MG63 (cell line): Measurements from ENCODE around the gene CCNG1. TPM values are rescaled to one million over a fixed set of nuclear protein-coding genes. Genes with fewer than 3 reads are reported as not detected.

Source experiments
- DNase-seq: peaks from one replicate; pipeline ENCODE4 v3.0.0-alpha.2; 2020
- H3K27me3 ChIP-seq: fragments of 250-450 bp; sonication (Bioruptor Pico); 2 replicates; pipeline ENCODE4 v1.5.1; 2020; ENCODE audit warnings: mild to moderate bottlenecking, moderate library complexity
- H3K36me3 ChIP-seq: fragments of 250-450 bp; sonication (Bioruptor Pico); 2 replicates; pipeline ENCODE4 v1.5.1; 2020; ENCODE audit warnings: mild to moderate bottlenecking, moderate library complexity
- H3K4me3 ChIP-seq: fragments of 250-450 bp; sonication (Bioruptor Pico); 2 replicates; pipeline ENCODE4 v1.5.1; 2020; ENCODE audit warnings: mild to moderate bottlenecking, moderate library complexity
- H3K9me3 ChIP-seq: fragments of 250-450 bp; sonication (Bioruptor Pico); 2 replicates; pipeline ENCODE4 v1.5.1; 2020; ENCODE audit warnings: mild to moderate bottlenecking, moderate library complexity
- total RNA-seq: library from RNA; depleted of rRNA; stranded (reverse); fragments of >200 nt; shearing (Covaris generic); gene quantifications from 2 replicates; pipeline ENCODE4 v1.2.3, GENCODE V29; 2014; ENCODE audit warnings: low replicate concordance; rRNA removed

The CCNG1 gene
- total RNA-seq, 1 experiment from 2014 or later, result 134 TPM

DNA sequence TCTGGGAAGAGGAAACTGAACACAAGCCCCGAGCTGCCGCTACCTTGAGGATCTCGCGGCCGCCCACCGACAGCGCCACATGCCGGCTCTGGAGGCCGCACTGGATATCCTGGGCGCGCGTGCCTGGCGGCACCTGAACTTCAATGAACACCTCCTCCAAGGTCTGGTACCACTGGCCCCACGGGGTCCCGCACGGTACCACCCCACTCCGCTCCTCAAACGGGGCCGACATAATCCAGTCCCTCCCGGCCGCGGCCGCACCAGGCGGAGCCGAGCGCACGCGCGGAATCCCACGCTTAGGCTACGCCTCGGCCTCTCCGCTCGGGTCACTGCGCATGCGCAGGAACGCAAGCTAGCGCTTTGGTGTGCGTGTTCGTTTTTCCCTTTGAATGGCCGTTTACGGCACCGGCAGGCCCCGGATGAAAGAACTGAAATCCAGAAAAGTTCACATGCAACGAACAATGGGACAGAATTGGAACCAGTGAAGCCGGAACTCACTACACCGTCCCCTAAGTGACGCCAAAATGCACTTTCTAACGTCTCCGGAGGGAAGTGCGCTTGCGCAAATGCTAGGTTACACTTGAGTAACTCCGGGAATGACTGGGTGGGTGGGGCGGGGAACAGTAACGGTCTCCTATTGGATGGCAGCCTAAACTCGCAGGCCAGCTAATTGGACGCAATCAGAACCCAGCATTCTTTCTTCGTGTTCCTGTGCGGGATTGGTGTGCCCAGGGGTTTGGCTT, 22.6 kb downstream of the CCNG1 start, which contains the start of gene NUDCD2:
Gene NUDCD2 (minus strand): TSS at position 284 of the 743 bp plus-strand sequence. CDS start 52 bp downstream, at position 232.
- H3K9me3 ChIP-seq, result no peaks in the 10 kb centered on the region
- H3K27me3 ChIP-seq, result no peaks in the 10 kb centered on the region
- peak; percentile 99 for DNase-seq
- peaks cover 51% of the 10 kb centered on the region for H3K36me3 ChIP-seq
- H3K4me3 ChIP-seq, result peak within 1 kb of the TSS; percentile 95

DNA sequence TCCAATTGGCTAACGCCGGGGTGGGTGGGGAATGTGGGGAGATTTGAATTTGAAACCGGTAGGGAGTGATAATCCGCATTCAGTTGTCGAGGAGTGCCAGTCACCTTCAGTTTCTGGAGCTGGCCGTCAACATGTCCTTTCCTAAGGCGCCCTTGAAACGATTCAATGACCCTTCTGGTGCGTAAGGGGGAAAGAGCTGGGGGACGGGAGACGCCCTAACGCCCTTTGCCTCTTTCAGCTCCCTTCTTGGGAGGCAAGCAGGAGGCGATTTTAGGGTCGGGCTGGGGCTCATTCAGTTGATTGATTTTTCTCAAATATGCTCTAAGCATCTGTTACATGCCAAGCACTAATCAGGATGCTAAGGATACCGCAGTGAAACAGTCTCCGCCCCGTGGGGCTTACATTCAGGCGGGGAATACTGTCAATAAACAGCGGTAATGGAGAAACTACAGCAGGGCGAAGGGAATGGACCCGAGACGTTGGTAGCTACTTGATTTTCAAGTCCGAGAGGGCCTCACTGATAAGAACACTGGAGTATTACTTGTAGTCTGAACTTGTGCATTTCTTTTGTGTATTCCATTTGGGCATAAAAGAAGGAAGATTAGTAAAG, 23.3 kb downstream of the CCNG1 start, which contains the start of gene HMMR:
Gene HMMR (plus strand): TSS at position 71 of the 610 bp plus-strand sequence. CDS start 61 bp downstream, at position 132.
- peak; percentile 35 for DNase-seq
- peak within 1 kb of the TSS; percentile 95 for H3K4me3 ChIP-seq

DNA sequence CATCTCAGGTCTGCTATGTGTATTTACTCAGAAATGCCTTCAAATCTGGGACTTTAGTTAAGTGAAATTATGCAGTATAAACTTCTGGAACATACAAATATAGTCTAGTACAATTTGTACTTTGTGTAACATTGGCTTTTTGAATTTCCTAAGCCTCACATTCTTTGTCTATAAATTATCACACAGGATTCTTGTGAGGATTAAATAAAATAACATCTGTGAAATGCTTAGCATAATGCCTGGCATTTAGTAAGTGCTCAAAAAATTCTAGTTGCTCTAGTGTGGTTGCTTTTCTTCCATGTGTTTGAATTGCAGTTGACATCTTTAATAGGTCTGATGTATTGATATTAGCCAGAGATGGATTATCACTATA, 25.7 kb downstream of the CCNG1 start:
- H3K36me3 ChIP-seq, result peaks cover 54% of the 10 kb centered on the region
- no peaks in the 10 kb centered on the region for H3K9me3 ChIP-seq
- no peak for DNase-seq
- H3K27me3 ChIP-seq, result no peaks in the 10 kb centered on the region
- no peak overlapping the region for H3K4me3 ChIP-seq

More for the DNA sequence above, 23.3 kb downstream of the CCNG1 start, which contains the start of gene HMMR:
- H3K27me3 ChIP-seq, result no peaks in the 10 kb centered on the region
- no peaks in the 10 kb centered on the region for H3K9me3 ChIP-seq
- H3K36me3 ChIP-seq, result peaks cover 50% of the 10 kb centered on the region

DNA sequence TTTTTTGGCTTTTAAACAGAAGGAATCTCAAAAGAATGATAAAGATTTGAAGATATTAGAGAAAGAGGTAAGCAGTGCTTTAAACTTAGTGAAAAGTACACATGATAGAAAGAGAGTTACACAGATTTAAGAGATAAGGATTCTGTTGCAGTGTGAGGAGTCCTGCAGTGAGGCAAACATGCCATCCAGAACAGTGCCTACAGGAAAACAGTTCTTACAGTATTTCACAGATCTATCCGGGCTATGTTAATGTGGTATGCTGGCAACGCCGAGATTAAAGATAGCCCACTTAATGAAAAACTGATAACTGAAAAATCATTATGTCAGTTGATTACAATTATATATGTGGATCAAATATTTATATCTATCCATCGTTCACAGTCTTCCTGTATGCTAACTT, 30.3 kb downstream of the CCNG1 start:
- DNase-seq, result no peak
- H3K27me3 ChIP-seq, result no peaks in the 10 kb centered on the region
- H3K9me3 ChIP-seq, result no peaks in the 10 kb centered on the region
- peaks cover 88% of the 10 kb centered on the region for H3K36me3 ChIP-seq
- H3K4me3 ChIP-seq, result no peak overlapping the region

DNA sequence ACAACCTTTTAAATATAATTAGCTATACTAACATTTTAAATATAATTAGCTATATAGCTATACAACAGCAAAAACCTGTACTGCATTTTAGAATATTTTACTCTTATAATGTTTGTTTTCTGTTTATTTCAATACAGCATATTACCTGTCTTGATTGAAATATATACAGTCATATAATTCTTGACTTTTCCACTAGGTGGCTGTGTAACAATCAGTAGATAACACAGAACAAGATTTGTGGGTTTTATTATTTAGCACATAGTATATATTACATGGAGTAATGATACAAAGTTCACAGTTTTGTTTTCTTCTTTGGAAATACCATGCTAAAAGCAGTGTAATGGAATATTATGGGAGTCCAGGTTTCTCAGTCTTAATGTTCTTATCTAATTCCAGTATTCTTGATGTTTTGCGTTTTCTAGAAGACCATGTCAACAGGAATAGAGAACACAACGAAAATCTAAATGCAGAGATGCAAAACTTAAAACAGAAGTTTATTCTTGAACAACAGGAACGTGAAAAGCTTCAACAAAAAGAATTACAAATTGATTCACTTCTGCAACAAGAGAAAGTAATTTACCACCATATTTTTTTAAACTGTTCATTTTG, 36.3 kb downstream of the CCNG1 start:
- peaks cover 93% of the 10 kb centered on the region for H3K36me3 ChIP-seq
- no peak for DNase-seq
- no peaks in the 10 kb centered on the region for H3K9me3 ChIP-seq
- H3K27me3 ChIP-seq, result no peaks in the 10 kb centered on the region
- H3K4me3 ChIP-seq, result no peak overlapping the region

DNA sequence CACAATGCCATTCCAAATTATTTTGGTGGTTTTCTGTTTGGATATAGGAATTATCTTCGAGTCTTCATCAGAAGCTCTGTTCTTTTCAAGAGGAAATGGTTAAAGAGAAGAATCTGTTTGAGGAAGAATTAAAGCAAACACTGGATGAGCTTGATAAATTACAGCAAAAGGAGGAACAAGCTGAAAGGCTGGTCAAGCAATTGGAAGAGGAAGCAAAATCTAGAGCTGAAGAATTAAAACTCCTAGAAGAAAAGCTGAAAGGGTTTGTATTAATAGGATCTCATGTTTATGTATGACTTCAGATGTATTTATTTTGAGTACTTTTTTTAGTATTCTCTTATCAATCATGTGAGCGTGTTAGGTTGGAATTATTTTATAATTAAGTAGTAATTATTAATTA, 38.0 kb downstream of the CCNG1 start:
- Histone ChIP-seq H3K9me3 (no peaks in the 10 kb centered on the region), H3K4me3 (no peak overlapping the region), H3K36me3 (peaks cover 91% of the 10 kb centered on the region), H3K27me3 (no peaks in the 10 kb centered on the region)
- no peak for DNase-seq

DNA sequence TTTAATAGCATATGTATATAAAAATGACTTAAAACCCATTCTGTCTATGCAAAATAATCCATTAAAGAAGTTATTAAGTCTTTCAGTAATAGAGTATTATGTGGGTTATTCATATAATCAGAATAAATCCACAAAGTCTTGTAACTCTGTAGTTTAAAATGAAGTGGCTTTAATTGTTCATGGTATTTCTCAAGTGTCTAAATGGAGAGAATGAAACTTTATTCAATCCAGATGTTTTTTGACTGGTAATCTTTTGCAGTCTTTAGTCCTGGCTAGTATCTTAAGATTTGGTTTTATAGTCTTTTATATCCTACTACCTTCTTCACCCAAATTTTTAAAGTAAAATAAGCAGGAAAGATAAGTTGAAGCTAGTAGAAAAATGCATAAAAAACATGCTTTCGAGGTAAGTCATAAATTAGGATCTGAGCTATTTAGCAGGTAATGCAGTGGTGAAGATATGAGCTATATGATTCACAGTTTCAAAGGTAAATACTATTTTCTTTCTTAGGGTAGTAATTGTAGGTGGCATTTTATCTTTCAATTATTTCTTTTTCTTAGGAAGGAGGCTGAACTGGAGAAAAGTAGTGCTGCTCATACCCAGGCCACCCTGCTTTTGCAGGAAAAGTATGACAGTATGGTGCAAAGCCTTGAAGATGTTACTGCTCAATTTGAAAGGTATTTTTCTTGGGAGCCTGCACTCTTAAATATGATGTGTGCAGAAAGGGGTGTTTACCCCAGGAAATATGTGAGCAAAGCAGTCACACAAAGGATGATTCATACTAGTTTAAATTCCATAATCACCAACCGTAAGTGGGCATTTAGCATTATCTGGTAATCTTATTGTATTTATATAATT, 41.0 kb downstream of the CCNG1 start:
- Histone ChIP-seq H3K9me3 (no peaks in the 10 kb centered on the region), H3K36me3 (peaks cover 87% of the 10 kb centered on the region), H3K27me3 (no peaks in the 10 kb centered on the region), H3K4me3 (no peak overlapping the region)
- no peak for DNase-seq

DNA sequence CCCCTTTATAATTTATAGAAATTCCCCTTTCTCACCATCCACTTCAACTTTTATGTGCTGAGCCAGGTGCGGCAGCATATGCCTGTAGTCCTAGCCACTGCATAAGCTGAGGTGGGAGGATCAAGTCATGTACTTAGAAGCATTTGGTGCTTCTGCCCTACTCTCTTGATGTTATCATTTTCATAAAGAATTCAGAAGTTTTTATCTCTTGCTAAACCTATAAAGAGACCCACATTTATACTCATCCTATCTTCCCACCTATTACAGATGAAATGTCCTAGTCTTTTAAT, 41.5 kb downstream of the CCNG1 start:
- H3K27me3 ChIP-seq, result no peaks in the 10 kb centered on the region
- no peak for DNase-seq
- H3K4me3 ChIP-seq, result no peak overlapping the region
- peaks cover 86% of the 10 kb centered on the region for H3K36me3 ChIP-seq
- H3K9me3 ChIP-seq, result no peaks in the 10 kb centered on the region

DNA sequence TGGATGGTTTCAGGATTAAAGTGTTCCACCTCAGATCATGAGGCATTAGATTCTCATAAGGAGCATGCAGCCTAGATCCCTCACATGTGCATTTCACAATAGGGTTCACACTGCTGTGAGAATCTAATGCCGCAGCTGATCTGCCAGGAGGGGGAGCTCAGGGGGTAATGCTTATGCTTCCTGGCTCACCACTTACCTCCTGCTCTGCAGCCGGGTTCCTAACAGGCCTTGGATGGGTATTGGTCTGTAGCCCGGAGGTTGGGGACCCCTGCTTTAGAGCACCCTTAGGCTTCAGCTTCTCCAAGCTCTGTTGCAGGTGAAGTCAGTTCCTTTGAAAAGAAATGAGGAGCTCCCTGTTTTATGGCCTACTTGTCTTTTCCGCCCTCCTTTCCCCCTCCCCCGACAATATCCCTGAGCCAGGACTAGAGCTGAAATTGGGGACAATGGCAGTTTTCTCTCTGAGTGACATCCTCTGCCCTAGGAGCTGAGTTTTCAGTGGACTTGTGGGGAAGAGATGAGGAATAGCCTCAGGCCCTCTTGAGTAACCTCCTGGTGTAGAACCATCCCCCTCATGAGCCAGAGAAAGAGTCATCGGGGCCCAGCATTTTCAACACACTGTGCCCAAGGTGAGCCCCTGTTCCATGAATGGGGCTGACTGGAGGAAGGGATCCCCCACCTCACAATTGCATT, 51.8 kb downstream of the CCNG1 start:
- no peak for DNase-seq

DNA sequence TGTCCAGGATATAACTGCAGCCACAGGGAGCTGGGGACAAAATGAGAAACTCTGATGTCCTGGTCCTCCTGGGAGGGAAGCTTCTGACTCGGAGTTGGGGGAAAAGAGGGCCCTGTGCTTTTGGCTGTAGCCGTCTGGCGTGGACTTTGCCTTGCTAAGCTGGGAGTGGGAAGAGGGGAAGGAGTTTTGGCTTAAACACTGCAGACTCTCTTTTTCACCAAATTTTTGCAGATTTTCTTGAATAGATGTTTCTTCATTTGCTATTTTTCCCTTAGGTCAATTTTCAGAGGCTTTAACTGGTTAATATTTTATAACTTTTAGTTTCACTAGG, 52.3 kb downstream of the CCNG1 start:
- Histone ChIP-seq H3K4me3 (no peak overlapping the region), H3K9me3 (no peaks in the 10 kb centered on the region), H3K27me3 (no peaks in the 10 kb centered on the region), H3K36me3 (peaks cover 61% of the 10 kb centered on the region)
- no peak for DNase-seq

More for the DNA sequence above, 51.8 kb downstream of the CCNG1 start:
- peaks cover 65% of the 10 kb centered on the region for H3K36me3 ChIP-seq
- H3K9me3 ChIP-seq, result no peaks in the 10 kb centered on the region
- no peak overlapping the region for H3K4me3 ChIP-seq
- H3K27me3 ChIP-seq, result no peaks in the 10 kb centered on the region

Other genes with a start within 250 kb of the CCNG1 start
- 16.4 and 62.7 TPM in 2 replicates for gene NUDCD2, start 22.5 kb downstream of the CCNG1 start, total RNA-seq
- 73.4 and 102 TPM in 2 replicates for gene HMMR, start 23.0 kb downstream of the CCNG1 start, total RNA-seq
- gene MAT2B, start 68.0 kb downstream of the CCNG1 start, total RNA-seq, result 36.8 and 90.5 TPM in 2 replicates